ENCODE results near the gene GBP2.
A peak's percentile ranks its signal among the peaks of the same experiment; 100 is the strongest.
"Not testable (repeated sequence)": the region's sequence is repeated elsewhere in the genome, so short reads cannot be mapped to it uniquely, and the experiment has no call there.

Gene GBP2

GRCh38 chr1:89126602-89127565, 970 bp upstream of the GBP2 start:
- DNase-seq (ENCODE audit: low spot score) = not testable (repeated sequence)

GRCh38 chr1:89125240-89125912, 538 bp downstream of the GBP2 start:
- no peak for DNase-seq (ENCODE audit: low spot score)

- DNase-seq (ENCODE audit: low spot score) = no peak
Observed at GRCh38 chr1:89121641-89122040, 4.3 kb downstream of the GBP2 start.

GRCh38 chr1:89114662-89115061, 11.3 kb downstream of the GBP2 start:
- DNase-seq (ENCODE audit: low spot score) = no peak

- no peak for DNase-seq (ENCODE audit: low spot score)
Observed at GRCh38 chr1:89112871-89113613, 12.9 kb downstream of the GBP2 start.

GRCh38 chr1:89104687-89105086, 21.2 kb downstream of the GBP2 start:
- no peak for DNase-seq (ENCODE audit: low spot score)

GRCh38 chr1:89104147-89104546, 21.8 kb downstream of the GBP2 start:
- no peak for DNase-seq (ENCODE audit: low spot score)

- no peak for DNase-seq (ENCODE audit: low spot score)
Observed at GRCh38 chr1:89102021-89102420, 23.9 kb downstream of the GBP2 start.

- DNase-seq (ENCODE audit: low spot score) = no peak
Observed at GRCh38 chr1:89100412-89100811, 25.5 kb downstream of the GBP2 start.

GRCh38 chr1:89098857-89099256, 27.1 kb downstream of the GBP2 start:
- DNase-seq (ENCODE audit: low spot score) = no peak

GRCh38 chr1:89095737-89096136, 30.2 kb downstream of the GBP2 start:
- DNase-seq (ENCODE audit: low spot score) = no peak

- DNase-seq (ENCODE audit: low spot score) = no peak
Observed at GRCh38 chr1:89089962-89090361, 36.0 kb downstream of the GBP2 start.

- no peak for DNase-seq (ENCODE audit: low spot score)
Observed at GRCh38 chr1:89088572-89088971, 37.3 kb downstream of the GBP2 start.

- DNase-seq (ENCODE audit: low spot score) = no peak
Observed at GRCh38 chr1:89087241-89087640, 38.7 kb downstream of the GBP2 start.

GRCh38 chr1:89085781-89086180, 40.1 kb downstream of the GBP2 start:
- DNase-seq (ENCODE audit: low spot score) = peak; percentile 63

- DNase-seq (ENCODE audit: low spot score) = no peak
Observed at GRCh38 chr1:89081005-89081404, 44.9 kb downstream of the GBP2 start.

- not testable (repeated sequence) for DNase-seq (ENCODE audit: low spot score)
Observed at GRCh38 chr1:89080068-89080467, 45.8 kb downstream of the GBP2 start.

- not testable (repeated sequence) for DNase-seq (ENCODE audit: low spot score)
Observed at GRCh38 chr1:89072466-89073065, 53.3 kb downstream of the GBP2 start.

GRCh38 chr1:89070509-89070908, 55.4 kb downstream of the GBP2 start:
- no peak for DNase-seq (ENCODE audit: low spot score)

- DNase-seq (ENCODE audit: low spot score) = peak; percentile 15
Observed at GRCh38 chr1:89069951-89070350, 56.0 kb downstream of the GBP2 start.

GRCh38 chr1:89068291-89068690, 57.6 kb downstream of the GBP2 start:
- DNase-seq (ENCODE audit: low spot score) = no peak
